Measurements from ENCODE around the gene MRPS33.

Gene MRPS33

GRCh38 chr7:141003172-141004065 is 11.3 kb downstream of the MRPS33 start:
- no peaks in the 10 kb centered on the region for H3K36me3 ChIP-seq (ENCODE audit: control insufficient read depth, insufficient read depth, low read length)
- no peak overlapping the region for H3K9ac ChIP-seq (ENCODE audit: low read depth, low read length)
- no peaks in the 10 kb centered on the region for H3K4me1 ChIP-seq (ENCODE audit: control insufficient read depth, insufficient read depth, low read length)
- H3K9me3 ChIP-seq (ENCODE audit: control insufficient read depth, insufficient read depth, low read length): no peaks in the 10 kb centered on the region
- H3K27me3 ChIP-seq (ENCODE audit: control insufficient read depth, insufficient read depth, low read length): peaks cover 2% of the 10 kb centered on the region
- H3K4me3 ChIP-seq (ENCODE audit: low read depth, low read length): no peak overlapping the region

GRCh38 chr7:141001546-141001945 is 13.2 kb downstream of the MRPS33 start:
- Histone ChIP-seq H3K9me3 (ENCODE audit: control insufficient read depth, insufficient read depth, low read length) (no peaks in the 10 kb centered on the region), H3K4me3 (ENCODE audit: low read depth, low read length) (no peak overlapping the region), H3K9ac (ENCODE audit: low read depth, low read length) (no peak overlapping the region), H3K36me3 (ENCODE audit: control insufficient read depth, insufficient read depth, low read length) (no peaks in the 10 kb centered on the region), H3K27me3 (ENCODE audit: control insufficient read depth, insufficient read depth, low read length) (peaks cover 2% of the 10 kb centered on the region), H3K4me1 (ENCODE audit: control insufficient read depth, insufficient read depth, low read length) (no peaks in the 10 kb centered on the region)

- Histone ChIP-seq H3K9ac (ENCODE audit: low read depth, low read length) (no peak overlapping the region), H3K27me3 (ENCODE audit: control insufficient read depth, insufficient read depth, low read length) (peaks cover 2% of the 10 kb centered on the region), H3K4me1 (ENCODE audit: control insufficient read depth, insufficient read depth, low read length) (no peaks in the 10 kb centered on the region), H3K36me3 (ENCODE audit: control insufficient read depth, insufficient read depth, low read length) (no peaks in the 10 kb centered on the region), H3K9me3 (ENCODE audit: control insufficient read depth, insufficient read depth, low read length) (no peaks in the 10 kb centered on the region), H3K4me3 (ENCODE audit: low read depth, low read length) (no peak overlapping the region)
Measured at GRCh38 chr7:141001122-141001521, 13.6 kb downstream of the MRPS33 start.

GRCh38 chr7:140998715-140999114 is 16.0 kb downstream of the MRPS33 start:
- H3K4me1 ChIP-seq (ENCODE audit: control insufficient read depth, insufficient read depth, low read length): no peaks in the 10 kb centered on the region
- H3K27me3 ChIP-seq (ENCODE audit: control insufficient read depth, insufficient read depth, low read length): peaks cover 2% of the 10 kb centered on the region
- H3K9ac ChIP-seq (ENCODE audit: low read depth, low read length): no peak overlapping the region
- H3K36me3 ChIP-seq (ENCODE audit: control insufficient read depth, insufficient read depth, low read length): no peaks in the 10 kb centered on the region
- no peak overlapping the region for H3K4me3 ChIP-seq (ENCODE audit: low read depth, low read length)
- H3K9me3 ChIP-seq (ENCODE audit: control insufficient read depth, insufficient read depth, low read length): no peaks in the 10 kb centered on the region

GRCh38 chr7:140992422-140992821 is 22.3 kb downstream of the MRPS33 start:
- H3K9ac ChIP-seq (ENCODE audit: low read depth, low read length): no peak overlapping the region
- no peaks in the 10 kb centered on the region for H3K9me3 ChIP-seq (ENCODE audit: control insufficient read depth, insufficient read depth, low read length)
- H3K4me1 ChIP-seq (ENCODE audit: control insufficient read depth, insufficient read depth, low read length): no peaks in the 10 kb centered on the region
- no peaks in the 10 kb centered on the region for H3K27me3 ChIP-seq (ENCODE audit: control insufficient read depth, insufficient read depth, low read length)
- no peaks in the 10 kb centered on the region for H3K36me3 ChIP-seq (ENCODE audit: control insufficient read depth, insufficient read depth, low read length)
- no peak overlapping the region for H3K4me3 ChIP-seq (ENCODE audit: low read depth, low read length)

- Histone ChIP-seq H3K27me3 (ENCODE audit: control insufficient read depth, insufficient read depth, low read length) (no peaks in the 10 kb centered on the region), H3K36me3 (ENCODE audit: control insufficient read depth, insufficient read depth, low read length) (no peaks in the 10 kb centered on the region)
Measured at GRCh38 chr7:140990193-140990962, 24.4 kb downstream of the MRPS33 start.

GRCh38 chr7:140989068-140989467 is 25.7 kb downstream of the MRPS33 start:
- Histone ChIP-seq H3K9me3 (ENCODE audit: control insufficient read depth, insufficient read depth, low read length) (no peaks in the 10 kb centered on the region), H3K27me3 (ENCODE audit: control insufficient read depth, insufficient read depth, low read length) (no peaks in the 10 kb centered on the region), H3K4me3 (ENCODE audit: low read depth, low read length) (no peak overlapping the region), H3K9ac (ENCODE audit: low read depth, low read length) (peak overlapping the region; percentile 16), H3K4me1 (ENCODE audit: control insufficient read depth, insufficient read depth, low read length) (no peaks in the 10 kb centered on the region), H3K36me3 (ENCODE audit: control insufficient read depth, insufficient read depth, low read length) (no peaks in the 10 kb centered on the region)

More at GRCh38 chr7:140990193-140990962, 24.4 kb downstream of the MRPS33 start:
- no peak overlapping the region for H3K9ac ChIP-seq (ENCODE audit: low read depth, low read length)
- H3K4me3 ChIP-seq (ENCODE audit: low read depth, low read length): no peak overlapping the region
- H3K9me3 ChIP-seq (ENCODE audit: control insufficient read depth, insufficient read depth, low read length): no peaks in the 10 kb centered on the region
- H3K4me1 ChIP-seq (ENCODE audit: control insufficient read depth, insufficient read depth, low read length): no peaks in the 10 kb centered on the region

GRCh38 chr7:140983802-140984201 is 30.9 kb downstream of the MRPS33 start:
- Histone ChIP-seq H3K9ac (ENCODE audit: low read depth, low read length) (no peak overlapping the region), H3K4me3 (ENCODE audit: low read depth, low read length) (no peak overlapping the region), H3K4me1 (ENCODE audit: control insufficient read depth, insufficient read depth, low read length) (no peaks in the 10 kb centered on the region), H3K36me3 (ENCODE audit: control insufficient read depth, insufficient read depth, low read length) (no peaks in the 10 kb centered on the region), H3K9me3 (ENCODE audit: control insufficient read depth, insufficient read depth, low read length) (no peaks in the 10 kb centered on the region), H3K27me3 (ENCODE audit: control insufficient read depth, insufficient read depth, low read length) (no peaks in the 10 kb centered on the region)

- Histone ChIP-seq H3K27me3 (ENCODE audit: control insufficient read depth, insufficient read depth, low read length) (no peaks in the 10 kb centered on the region), H3K36me3 (ENCODE audit: control insufficient read depth, insufficient read depth, low read length) (no peaks in the 10 kb centered on the region), H3K9ac (ENCODE audit: low read depth, low read length) (no peak overlapping the region), H3K4me3 (ENCODE audit: low read depth, low read length) (no peak overlapping the region), H3K4me1 (ENCODE audit: control insufficient read depth, insufficient read depth, low read length) (no peaks in the 10 kb centered on the region), H3K9me3 (ENCODE audit: control insufficient read depth, insufficient read depth, low read length) (no peaks in the 10 kb centered on the region)
Measured at GRCh38 chr7:140982508-140982907, 32.2 kb downstream of the MRPS33 start.

GRCh38 chr7:140981951-140982350 is 32.8 kb downstream of the MRPS33 start:
- Histone ChIP-seq H3K4me3 (ENCODE audit: low read depth, low read length) (no peak overlapping the region), H3K9me3 (ENCODE audit: control insufficient read depth, insufficient read depth, low read length) (no peaks in the 10 kb centered on the region), H3K27me3 (ENCODE audit: control insufficient read depth, insufficient read depth, low read length) (no peaks in the 10 kb centered on the region), H3K9ac (ENCODE audit: low read depth, low read length) (no peak overlapping the region), H3K36me3 (ENCODE audit: control insufficient read depth, insufficient read depth, low read length) (no peaks in the 10 kb centered on the region), H3K4me1 (ENCODE audit: control insufficient read depth, insufficient read depth, low read length) (no peaks in the 10 kb centered on the region)

GRCh38 chr7:140977741-140978140 is 37.0 kb downstream of the MRPS33 start:
- no peaks in the 10 kb centered on the region for H3K4me1 ChIP-seq (ENCODE audit: control insufficient read depth, insufficient read depth, low read length)
- H3K27me3 ChIP-seq (ENCODE audit: control insufficient read depth, insufficient read depth, low read length): no peaks in the 10 kb centered on the region
- H3K4me3 ChIP-seq (ENCODE audit: low read depth, low read length): no peak overlapping the region
- no peaks in the 10 kb centered on the region for H3K36me3 ChIP-seq (ENCODE audit: control insufficient read depth, insufficient read depth, low read length)
- no peaks in the 10 kb centered on the region for H3K9me3 ChIP-seq (ENCODE audit: control insufficient read depth, insufficient read depth, low read length)
- H3K9ac ChIP-seq (ENCODE audit: low read depth, low read length): no peak overlapping the region
